NCI-H510A (cell line): ENCODE measurements around the gene NCF2.
A peak's percentile ranks its signal among the peaks of the same experiment; 100 is the strongest.

Experiments used
- DNase-seq: peaks from one replicate; lab custom pipeline; 2025; lab: John Stamatoyannopoulos, UW

The NCF2 gene

DNA sequence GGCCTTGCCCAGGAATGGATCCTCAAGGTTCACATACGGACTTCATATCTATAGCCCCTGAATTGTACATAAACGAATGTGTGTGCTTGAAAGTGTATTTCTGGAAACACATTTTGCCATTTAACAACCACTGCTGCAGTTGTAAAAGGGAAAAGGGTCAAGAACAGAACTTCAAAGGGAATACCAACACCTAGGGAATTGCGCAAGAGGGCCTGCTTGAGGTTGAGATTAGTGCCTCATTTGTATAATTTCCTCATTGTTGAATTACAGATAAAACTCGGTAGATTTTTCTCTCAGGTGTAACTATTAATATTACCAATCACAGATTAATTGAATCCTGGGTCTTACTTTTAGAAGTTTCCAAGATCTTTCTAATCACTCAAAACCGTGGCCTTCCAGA is 6.1 kb downstream of the NCF2 start:
- DNase-seq = no peak

DNA sequence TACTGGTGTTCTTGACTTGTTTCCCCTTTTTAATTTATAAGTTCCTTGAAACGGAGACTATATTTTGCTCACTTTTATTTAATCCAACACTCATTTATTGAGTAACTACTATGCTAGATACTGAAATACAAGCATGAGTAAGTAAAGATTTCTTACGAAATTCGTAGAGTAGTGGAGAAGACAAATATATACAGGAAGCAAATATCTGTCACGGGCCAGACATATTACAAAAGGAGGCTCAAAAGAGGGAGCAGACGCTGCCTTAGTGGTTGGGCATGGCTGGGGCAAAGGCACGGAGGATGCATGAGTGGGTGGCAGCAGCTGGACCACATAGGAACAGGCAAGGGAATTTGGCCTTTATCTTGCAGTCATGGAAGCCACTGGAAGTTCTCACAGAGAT is 6.8 kb downstream of the NCF2 start:
- no peak for DNase-seq

DNA sequence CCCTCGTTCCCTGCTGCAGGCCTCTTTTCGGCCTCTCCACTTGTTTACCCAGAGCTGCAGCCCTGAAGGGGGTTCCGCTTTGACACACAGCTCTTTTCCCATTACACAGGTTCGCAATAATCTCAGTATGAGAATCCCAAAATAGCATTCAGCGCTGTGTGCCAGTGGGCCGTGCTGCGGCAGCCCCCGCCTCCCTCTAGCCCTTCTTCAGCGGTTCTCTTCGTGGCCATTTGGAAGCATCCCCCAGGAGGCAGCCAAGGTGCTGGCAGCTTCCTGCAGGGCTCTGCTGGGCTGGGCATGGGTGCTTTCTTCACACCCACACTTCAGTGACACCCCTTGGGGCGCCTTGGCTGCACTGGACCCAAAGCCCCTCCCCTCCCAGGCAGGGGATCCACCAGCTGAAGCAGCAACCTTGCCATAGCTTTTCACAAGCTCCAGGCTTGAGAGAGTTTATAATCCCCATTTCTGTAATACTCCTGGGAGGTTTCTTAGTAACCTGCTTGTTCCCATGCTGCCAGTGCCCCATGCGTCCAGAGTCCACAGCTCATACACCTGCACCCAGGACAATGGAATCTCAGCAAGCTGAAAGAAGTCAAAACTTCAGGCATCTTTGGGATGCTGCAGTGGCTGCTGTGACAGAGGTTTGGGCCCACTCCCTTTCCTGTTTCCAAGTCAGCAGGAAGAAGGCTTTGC is 8.1 kb downstream of the NCF2 start:
- no peak for DNase-seq

DNA sequence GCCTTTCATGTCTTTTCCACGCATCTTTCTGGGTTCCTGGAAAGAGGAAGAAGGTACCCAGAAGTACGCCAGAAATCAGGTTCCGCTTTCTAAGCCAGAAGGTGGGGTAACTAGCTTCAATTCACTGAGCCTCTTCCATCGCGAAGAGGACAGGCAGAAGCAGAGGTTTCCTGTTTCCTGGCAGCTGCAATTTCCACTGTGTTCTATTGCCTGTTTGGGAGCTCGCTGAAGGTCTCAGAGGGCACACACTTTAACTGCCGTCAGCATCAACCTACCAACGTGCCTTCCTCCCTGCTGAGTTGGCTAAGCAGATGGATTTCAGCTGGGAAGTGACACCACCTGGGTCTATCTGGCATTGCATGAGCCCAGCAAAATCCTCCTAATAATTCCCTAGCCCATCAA is 10.0 kb downstream of the NCF2 start:
- peak; percentile 67 for DNase-seq

DNA sequence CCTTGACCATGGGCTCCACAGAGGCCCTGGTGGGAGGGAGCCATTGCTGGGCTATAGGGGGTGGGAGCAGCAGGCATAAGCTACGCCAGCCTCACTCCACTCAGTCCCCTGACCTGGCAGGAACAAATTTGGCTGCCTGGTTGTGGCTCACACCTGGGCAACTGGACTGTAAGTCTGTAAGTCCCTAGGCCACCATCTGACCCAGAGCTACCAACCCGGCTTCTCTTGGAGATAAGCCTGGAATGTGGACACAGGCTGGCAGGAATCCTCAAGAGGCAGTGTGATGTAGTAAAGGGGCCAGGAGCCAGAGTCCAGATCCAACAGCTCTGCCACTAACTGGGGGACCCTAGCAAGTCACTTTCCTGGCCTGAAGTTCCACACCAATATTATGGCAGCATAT is 11.4 kb downstream of the NCF2 start:
- DNase-seq = no peak

DNA sequence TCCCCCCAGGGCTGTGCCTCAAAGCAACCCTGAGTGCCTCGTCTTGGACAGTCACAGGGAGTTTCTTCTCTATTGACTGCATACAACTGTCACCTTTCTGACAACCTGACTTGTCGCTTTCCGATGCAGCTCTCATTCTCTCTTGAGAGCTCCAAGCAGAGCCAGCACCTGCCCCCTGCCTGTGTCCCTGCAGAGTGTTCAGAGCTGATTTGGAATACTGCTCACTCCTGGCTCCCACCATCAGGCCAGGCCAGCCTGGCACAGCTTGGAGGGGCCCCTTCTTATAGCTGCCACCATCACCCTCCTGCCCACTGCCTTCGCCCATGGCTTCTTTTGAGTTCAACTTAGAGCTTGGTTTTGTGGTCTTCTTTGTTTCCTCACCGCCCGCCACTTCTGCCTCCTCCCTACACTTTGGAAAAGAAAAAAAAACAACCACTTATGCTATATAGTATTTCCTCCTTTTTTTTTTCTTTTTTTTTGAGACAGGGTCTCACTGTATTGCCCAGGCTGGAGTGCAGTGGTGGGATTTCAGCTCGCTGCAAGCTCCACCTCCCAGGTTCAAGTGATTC is 12.3 kb downstream of the NCF2 start:
- DNase-seq = no peak

DNA sequence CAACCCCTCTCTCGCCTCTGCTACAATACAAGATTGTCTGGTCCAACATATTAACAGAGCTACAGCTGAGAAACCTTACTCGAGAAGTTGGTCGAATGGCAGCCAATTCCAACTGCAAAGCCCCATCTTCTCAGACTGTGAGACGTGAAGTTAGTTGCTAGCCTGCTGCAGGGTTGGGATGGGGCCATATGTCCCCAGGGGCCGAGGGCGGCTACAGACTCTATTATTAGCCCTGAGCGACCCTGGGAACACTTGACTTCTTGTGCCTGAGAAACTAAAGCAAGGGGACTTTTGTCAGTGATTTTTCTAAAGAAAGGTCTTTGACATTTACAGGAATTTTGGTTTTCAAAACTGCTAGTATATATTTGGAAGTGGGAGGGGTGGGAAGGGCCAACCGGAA is 13.7 kb downstream of the NCF2 start:
- no peak for DNase-seq

DNA sequence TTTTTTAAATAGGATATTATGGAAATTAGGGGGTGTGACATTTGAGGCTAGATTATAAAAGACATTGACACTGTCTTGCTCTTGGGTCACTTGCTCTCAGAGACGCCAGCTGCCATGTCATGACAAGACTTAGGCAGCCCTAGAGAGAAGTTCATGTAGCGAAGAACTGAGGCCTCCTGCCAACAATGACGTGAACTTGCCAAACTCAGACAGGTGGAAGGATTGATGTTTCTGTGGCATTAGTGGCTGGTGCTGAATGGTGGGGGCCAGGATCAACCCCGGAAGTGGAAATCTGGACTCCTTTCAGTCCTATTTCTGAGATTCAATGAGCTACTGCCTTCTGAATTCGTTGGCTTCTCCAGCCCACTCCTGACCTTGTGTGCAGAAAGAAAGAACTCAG is 14.7 kb downstream of the NCF2 start:
- no peak for DNase-seq

DNA sequence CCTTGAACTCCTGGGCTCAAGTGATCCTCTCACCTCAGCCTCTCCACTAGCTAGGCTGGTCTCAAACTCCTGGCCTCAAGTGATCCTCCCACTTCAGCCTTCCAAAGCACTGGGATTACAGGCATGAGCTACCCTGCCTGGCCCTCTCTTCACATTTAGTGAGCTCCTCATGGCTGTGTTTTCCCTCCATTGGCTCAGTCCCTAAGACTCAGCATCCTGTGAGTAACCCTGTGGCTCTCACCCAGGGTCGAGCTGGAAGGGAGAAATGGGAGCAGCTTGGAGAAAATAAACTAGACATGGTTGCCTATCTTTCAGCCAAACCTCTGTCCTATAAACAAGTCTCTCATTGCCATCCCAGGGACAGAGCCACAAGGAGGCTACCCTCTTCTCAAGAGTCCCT is 17.5 kb downstream of the NCF2 start:
- DNase-seq = no peak

DNA sequence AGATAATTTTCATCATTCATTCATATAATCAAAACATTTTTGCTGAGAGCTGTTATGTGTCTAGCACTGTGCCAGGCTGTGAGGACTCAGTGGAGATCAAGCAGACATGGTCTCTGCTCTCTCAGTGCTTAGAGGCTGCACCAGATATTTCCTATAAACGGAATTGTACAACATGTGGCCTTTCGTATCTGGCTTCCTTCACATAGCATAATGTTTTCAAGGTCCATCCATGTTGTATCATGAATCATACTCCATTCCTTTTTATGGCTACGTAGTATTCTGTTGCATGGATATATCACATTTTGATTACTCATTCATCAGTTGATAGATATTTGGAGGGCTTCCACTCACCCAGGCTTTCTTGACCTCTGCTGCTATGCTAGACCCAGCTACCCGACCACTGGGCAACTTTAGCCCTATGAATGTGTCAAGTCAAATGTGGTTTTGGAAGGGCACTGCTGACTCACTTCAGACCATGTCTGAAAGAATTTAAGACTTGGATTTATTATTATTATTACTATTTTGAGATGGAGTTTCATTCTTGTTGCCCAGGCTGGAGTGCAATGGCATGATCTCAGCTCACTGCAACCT is 18.5 kb downstream of the NCF2 start:
- no peak for DNase-seq

DNA sequence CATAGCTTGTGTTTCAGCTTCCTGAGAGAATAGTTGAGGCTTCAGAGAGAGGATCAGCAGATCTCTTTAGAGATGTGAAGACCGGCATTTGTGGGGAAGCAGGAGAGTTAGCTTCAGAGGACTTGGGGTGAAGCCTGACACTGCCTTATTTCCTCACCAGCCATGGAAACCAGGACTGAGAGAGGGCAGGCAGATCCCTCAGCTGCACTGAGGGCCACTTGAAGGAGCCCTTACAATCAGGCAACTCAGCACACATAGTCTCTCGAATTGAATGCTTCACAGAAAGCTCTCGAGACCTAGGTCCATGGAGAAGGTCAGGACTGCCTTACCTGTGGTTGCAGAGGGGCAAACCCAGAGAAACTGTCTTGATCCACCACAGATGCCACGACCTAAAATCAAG is 19.8 kb downstream of the NCF2 start:
- no peak for DNase-seq

DNA sequence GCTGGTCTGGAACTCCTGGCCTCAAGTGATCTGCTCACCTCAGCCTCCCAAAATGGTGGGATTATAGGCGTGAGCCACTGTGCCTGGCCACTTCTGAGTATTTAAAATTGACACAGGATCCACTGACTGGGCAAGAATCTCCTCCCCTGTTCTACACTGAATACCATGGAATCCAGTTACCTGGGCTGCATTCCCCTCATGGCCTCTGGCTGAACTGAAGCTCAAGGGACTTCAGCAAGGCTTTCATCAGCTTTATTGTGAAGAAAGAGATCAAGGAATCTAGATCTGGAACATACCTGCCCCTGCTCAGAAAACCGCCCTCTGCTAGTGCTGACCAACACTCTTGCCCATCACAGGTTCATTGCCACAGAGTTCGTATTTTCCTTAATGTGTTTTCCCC is 20.5 kb downstream of the NCF2 start:
- DNase-seq = no peak

DNA sequence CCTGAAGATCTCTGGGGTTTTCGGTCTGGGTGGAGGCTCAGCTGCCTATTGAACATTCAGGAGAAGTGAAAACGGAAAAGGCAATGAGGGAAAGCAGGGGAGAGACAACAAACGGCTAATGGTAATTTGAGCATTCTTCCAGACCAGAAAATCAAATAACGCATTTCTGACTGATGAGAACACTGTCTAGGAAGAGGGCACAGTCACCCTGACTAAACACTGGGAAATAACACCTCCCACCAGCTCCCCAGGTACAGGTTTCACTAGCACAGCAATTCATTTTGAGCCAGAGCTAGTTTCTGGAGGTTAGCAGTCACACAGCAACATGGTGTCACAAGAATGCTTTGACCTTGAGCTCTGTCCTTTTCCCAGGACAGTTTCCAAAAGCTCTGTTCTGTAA is 21.1 kb downstream of the NCF2 start:
- DNase-seq = no peak

DNA sequence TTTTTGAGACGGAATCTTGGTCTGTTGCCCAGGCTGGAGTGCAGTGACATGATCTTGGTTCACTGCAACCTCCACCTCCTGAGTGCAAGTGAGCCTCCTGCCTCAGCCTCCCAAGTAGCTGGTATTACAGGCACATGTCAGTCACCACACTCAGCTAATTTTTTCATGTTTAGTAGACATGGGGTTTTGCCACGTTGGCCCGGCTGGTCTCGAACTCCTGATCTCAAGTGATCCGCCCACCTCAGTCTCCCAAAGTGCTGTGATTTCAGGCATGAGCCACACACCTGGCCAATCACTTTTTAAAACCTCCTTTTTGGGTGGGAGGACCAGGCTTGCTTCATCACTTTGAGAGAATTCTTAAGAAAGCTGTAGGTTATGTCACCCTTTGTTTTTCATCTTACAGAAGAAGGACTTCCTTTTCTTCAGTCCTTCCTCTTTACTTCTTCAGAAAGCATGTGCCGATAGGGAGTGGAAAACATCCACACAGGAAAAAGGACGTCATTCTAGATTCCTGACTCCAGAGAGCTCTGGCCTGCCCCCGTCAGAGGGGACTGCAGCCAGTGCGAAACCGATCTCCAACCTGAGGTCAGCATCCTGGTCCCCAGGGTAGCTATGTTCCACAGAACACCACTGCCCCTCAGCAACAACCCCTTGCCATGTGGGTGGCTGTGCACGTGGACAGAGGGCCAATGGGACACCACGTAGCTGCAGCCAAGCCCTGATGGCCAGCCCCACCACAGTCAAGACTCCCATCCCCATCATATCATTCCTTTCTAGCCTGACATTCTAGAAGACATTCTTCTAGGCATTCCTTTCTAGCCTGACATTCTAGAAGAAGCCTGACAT is 21.9 kb downstream of the NCF2 start:
- no peak for DNase-seq

DNA sequence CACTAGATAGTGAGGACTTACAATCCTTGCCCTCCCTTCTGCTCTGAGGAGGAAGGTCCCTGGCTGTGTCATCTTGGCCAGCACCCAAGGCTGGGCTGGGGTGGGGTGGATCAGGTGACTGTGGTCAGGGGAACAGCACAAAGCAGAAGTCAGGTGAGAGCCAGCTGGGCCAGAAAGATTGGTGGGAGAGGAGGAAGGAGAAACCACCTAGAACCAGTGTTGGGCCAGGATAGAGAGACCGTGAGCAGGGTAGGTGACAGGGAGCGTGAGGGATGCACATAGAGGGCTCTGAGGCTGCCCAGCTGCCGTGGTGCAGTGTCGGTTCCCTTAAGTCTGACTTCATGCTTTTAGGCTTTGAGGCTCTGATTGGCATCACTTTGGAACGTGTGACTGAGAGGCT is 22.7 kb downstream of the NCF2 start:
- no peak for DNase-seq

DNA sequence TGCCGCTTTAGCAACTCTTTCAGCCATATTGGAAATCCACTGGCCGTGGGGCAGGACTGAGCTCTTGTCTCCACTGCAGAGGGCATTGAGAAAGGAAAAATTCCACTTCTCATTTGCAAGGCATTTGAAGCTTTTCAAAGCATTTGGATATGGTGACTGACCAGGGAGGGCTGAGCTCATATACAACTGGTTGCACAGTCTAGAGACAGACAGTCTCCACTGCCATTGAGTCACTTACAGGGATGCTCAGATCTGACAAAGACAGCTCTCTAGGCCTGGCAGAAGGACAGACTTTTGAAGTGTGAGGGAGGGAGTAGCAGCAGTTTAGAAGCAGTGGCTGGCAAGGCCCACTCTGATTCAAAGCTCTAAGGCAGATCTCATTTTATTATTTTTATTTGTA is 24.2 kb downstream of the NCF2 start:
- no peak for DNase-seq

DNA sequence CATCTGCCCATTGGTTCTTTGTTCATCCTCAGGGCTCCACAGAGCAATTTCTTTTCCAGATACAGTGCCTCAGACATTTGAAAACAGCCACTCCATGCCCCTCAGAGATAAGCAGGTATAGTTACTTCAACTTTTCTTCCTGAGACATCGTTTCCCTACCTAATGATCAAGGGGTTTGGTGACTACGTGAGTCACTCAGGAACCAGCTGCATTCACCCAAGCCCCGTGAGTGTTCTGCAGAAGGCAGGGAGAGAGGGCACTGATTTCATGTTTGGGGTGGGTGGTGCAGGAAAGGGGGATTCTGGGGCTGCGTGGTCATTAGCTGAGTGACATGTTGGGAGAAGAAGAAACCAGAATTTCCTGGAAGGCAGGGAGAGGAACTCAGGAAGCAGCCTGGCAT is 25.0 kb downstream of the NCF2 start:
- no peak for DNase-seq

DNA sequence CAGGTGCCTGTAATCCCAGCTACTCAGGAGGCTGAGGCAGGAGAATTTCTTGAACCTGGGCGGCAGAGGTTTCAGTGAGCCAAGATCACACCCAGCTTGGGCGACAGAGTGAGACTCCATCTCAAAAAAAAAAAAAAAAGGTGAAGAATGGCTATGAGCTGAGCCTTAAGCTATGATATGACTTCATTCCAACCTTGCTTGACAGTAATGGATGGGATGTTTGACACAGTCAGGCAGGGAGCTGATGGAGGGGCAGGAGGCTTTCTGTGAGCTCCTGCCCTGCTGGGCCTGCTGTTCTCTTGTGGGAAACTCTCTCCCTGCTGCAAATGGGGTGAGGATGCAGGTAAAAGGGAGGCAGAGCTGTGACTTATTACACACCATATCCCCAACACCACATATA is 27.6 kb downstream of the NCF2 start:
- DNase-seq = no peak

DNA sequence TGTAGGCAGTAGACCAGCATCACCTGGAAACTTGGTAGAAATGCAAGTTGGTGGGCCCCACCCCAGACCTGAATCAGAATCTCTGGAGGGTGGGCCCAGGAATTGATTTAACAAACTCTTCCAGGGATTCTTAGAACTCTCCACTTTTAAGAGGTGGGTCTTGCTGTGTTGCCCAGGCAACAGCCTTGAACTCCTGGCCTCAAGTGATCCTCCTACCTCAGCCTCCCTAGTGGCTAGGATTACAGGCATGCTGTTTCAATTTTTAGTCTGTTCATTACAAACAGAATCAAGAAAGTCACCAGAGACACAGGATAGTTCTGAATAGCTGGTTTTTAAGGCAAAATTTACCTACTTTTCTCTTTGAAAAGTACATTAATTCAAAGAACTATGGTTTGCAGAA is 31.2 kb downstream of the NCF2 start:
- DNase-seq = no peak

DNA sequence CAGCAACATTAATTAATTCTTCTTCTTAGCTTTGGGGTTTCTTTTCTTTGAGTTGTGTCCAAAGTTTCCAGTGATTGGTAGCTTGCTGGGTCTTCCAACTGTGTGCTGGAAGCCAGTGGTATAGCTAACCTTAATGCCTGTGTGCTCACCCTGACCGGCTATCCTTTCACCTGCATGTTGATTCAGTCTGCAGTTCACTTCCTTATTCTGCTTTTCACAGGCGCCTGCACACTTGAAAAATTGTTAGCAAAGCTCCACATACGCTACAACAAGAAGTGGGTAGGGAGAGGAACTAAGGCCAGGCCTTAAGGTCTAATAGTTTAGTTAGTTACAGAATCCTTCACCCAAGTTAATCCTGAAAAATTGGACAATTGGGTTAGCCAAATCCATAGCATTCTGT is 35.7 kb downstream of the NCF2 start:
- no peak for DNase-seq

DNA sequence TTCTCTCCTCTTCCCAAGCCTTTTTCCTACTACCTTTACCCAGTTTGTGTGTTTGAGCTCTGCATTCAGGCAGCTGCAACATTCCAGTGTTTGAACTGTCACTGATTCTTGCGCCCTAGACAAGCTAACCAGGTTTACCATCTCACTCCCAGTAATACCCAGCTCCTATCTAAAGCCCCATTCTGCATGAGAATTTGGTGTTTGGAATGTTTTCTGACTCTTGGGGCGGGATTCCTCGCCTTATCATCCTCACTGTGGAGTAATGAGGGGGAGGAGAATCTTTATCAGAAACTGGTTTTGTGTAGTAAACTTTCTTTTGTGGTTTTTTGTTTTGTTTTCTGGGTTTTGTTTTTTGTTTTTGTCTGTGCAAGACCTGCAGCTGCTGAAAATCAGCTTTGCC is 36.5 kb downstream of the NCF2 start:
- no peak for DNase-seq

DNA sequence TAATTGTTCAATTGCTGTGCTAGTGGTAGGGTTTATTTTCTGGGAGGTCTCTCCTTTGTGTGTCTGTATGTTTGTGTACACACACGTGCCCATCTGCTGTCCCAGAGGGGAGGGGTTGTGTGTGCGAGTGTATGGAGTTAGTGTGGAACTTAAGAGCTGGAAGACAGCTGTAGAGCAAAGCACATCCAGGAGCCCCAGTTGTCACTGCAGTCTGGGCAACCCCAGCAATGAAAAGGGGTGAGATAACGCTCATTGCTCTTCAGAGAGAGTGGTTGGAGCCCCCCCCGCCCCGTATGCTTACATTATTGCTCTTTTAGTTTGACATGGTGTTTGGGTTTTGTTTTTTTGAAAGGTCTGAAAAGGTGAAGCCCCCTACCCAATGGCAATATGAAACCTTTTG is 36.9 kb downstream of the NCF2 start:
- no peak for DNase-seq

DNA sequence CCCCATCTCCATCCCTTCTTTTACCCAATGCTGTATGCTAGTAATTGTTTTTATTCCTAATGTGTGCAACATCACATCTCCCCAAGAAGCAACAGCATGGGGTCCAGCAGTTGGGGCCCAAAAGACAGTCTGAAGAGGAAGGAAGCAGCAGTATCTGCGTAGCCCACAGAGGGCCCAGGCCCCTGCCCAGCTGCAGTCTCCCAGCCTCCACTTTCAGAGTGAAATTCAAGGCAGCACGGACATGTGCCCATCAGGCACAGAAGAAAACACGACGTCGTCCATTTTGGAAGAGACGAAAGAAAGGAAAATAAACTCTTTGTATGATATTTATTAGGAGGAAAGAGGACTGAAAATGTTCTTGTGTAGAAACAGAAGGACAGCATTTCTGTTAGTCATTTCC is 37.4 kb downstream of the NCF2 start:
- DNase-seq = no peak
